ENCODE results near the gene MAPK8IP2. TPM values are rescaled to one million over a fixed set of nuclear protein-coding genes. Genes with fewer than 3 reads are reported as not detected.

The MAPK8IP2 gene
- total and polyA plus RNA-seq, 7 donors, result 0.12 to 0.34 (median 0.16) TPM

- WGBS, 3 donors, result 81 to 85% (median 83%) methylated on average over 23 to 26 of the region's 26 CpGs
- no peak for TF ChIP-seq CTCF (IDR thresholded peaks at IDR 0.05)
- no peak overlapping the region for H3K4me3 ChIP-seq
- no peak for DNase-seq
- intact Hi-C loops (cut with DNase I), result no loop called here
- H3K36me3 ChIP-seq (ENCODE audit: insufficient read depth in 1 of 2, low read depth in 1 of 2), result peaks cover 0 to 78% of the 10 kb centered on the region in 2 donors
- H3K9me3 ChIP-seq, result no peaks in the 10 kb centered on the region
- H3K4me1 ChIP-seq, result peaks cover 17% of the 10 kb centered on the region
- ATAC-seq, result no peak
- no peaks in the 10 kb centered on the region for H3K27me3 ChIP-seq (ENCODE audit: insufficient read depth in 3 of 3, low read length in 2 of 3)
- no peak overlapping the region for H3K27ac ChIP-seq
Observed at GRCh38 chr22:50573491-50574382, 26.9 kb upstream of the MAPK8IP2 start.

- peaks cover 0 to 77% of the 10 kb centered on the region in 2 donors for H3K36me3 ChIP-seq (ENCODE audit: insufficient read depth in 1 of 2, low read depth in 1 of 2)
- 76 to 81% (median 76%) methylated on average over 11 of the region's 11 CpGs for WGBS, 3 donors
Observed at GRCh38 chr22:50574383-50574755, 26.2 kb upstream of the MAPK8IP2 start.

GRCh38 chr22:50575426-50575941, 25.1 kb upstream of the MAPK8IP2 start:
- Histone ChIP-seq H3K27me3 (ENCODE audit: insufficient read depth in 3 of 3, low read length in 2 of 3) (no peaks in the 10 kb centered on the region), H3K36me3 (ENCODE audit: insufficient read depth in 1 of 2, low read depth in 1 of 2) (peaks cover 0 to 75% of the 10 kb centered on the region in 2 donors), H3K4me3 (no peak overlapping the region), H3K4me1 (peaks cover 23% of the 10 kb centered on the region), H3K9me3 (no peaks in the 10 kb centered on the region), H3K27ac (no peak overlapping the region)
- no peak for TF ChIP-seq CTCF (IDR thresholded peaks at IDR 0.05)
- no peak for DNase-seq
- no peak for ATAC-seq
- 72 to 77% (median 77%) methylated on average over 6 to 8 of the region's 8 CpGs for WGBS, 3 donors
- intact Hi-C loops (cut with DNase I), result loop anchor here (5.0 kb wide), 2 partner anchors 47 to 68 kb away; partner anchors contain the start of genes LMF2 (in 2 of the 2) and NCAPH2 (in 2 of the 2)

More at GRCh38 chr22:50574383-50574755, 26.2 kb upstream of the MAPK8IP2 start:
- ATAC-seq, result no peak
- H3K4me1 ChIP-seq, result peaks cover 22% of the 10 kb centered on the region
- no peaks in the 10 kb centered on the region for H3K9me3 ChIP-seq
- no peak for DNase-seq
- H3K4me3 ChIP-seq, result no peak overlapping the region
- intact Hi-C loops (cut with DNase I), result no loop called here
- no peak overlapping the region for H3K27ac ChIP-seq
- no peak for TF ChIP-seq CTCF (IDR thresholded peaks at IDR 0.05)
- H3K27me3 ChIP-seq (ENCODE audit: insufficient read depth in 3 of 3, low read length in 2 of 3), result no peaks in the 10 kb centered on the region

GRCh38 chr22:50576070-50576469, 24.5 kb upstream of the MAPK8IP2 start:
- peaks cover 0 to 69% of the 10 kb centered on the region in 2 donors for H3K36me3 ChIP-seq (ENCODE audit: insufficient read depth in 1 of 2, low read depth in 1 of 2)
- TF ChIP-seq CTCF (IDR thresholded peaks at IDR 0.05), result peak; percentile 20
- DNase-seq, result no peak
- WGBS, 3 donors, result 45 to 53% (median 47%) methylated on average over 5 of the region's 5 CpGs
- peaks cover 25% of the 10 kb centered on the region for H3K4me1 ChIP-seq
- no peak overlapping the region for H3K4me3 ChIP-seq
- H3K27ac ChIP-seq, result no peak overlapping the region
- intact Hi-C loops (cut with DNase I), result loop anchor here (5.0 kb wide), 2 partner anchors 46 to 69 kb away; partner anchors contain the start of genes LMF2 (in 2 of the 2) and NCAPH2 (in 2 of the 2)
- peak in 2 of 4 donors; percentile 9 to 23 for ATAC-seq
- no peaks in the 10 kb centered on the region for H3K27me3 ChIP-seq (ENCODE audit: insufficient read depth in 3 of 3, low read length in 2 of 3)
- no peaks in the 10 kb centered on the region for H3K9me3 ChIP-seq

Data from psoas muscle (tissue), 8 donors.